Parathyroid adenoma (tissue), 2 donors: ENCODE results near the gene BCAS4.

Experiments used
- H2AFZ ChIP-seq: fragments of 300-600 bp; sonication (generic); one replicate; pipeline ENCODE4 v1.7.0; 2017; ENCODE audit warnings: antibody characterized with exemption, mild to moderate bottlenecking
- H3K27ac ChIP-seq: fragments of 300-600 bp; sonication (generic); one replicate; pipeline ENCODE4 v1.7.0; 2017
- H3K27me3 ChIP-seq: fragments of 300-600 bp; sonication (generic); one replicate; pipeline ENCODE4 v1.7.0; 2017; ENCODE audit warnings: low read length; ENCODE audit not compliant: control insufficient read depth, insufficient read depth
- H3K36me3 ChIP-seq: fragments of 300-600 bp; sonication (generic); one replicate; pipeline ENCODE4 v1.7.0; 2017; ENCODE audit warnings: low read length; ENCODE audit not compliant: control insufficient read depth, insufficient read depth
- H3K4me1 ChIP-seq: fragments of 300-600 bp; sonication (generic); one replicate; pipeline ENCODE4 v1.7.0; 2017; ENCODE audit warnings: control low read depth
- H3K4me2 ChIP-seq: fragments of 300-600 bp; sonication (generic); one replicate; pipeline ENCODE4 v1.7.0; 2017; ENCODE audit warnings: low read length
- H3K4me3 ChIP-seq: fragments of 300-600 bp; sonication (generic); one replicate; pipeline ENCODE4 v1.7.0; 2017; ENCODE audit warnings: low read depth, low read length
- H3K79me2 ChIP-seq: fragments of 300-600 bp; sonication (generic); one replicate; pipeline ENCODE4 v1.7.0; 2017; ENCODE audit warnings: control low read depth
- H3K9ac ChIP-seq: fragments of 300-600 bp; sonication (generic); one replicate; pipeline ENCODE4 v1.7.0; 2017; ENCODE audit warnings: mild to moderate bottlenecking
- H3K9me3 ChIP-seq: fragments of 300-600 bp; sonication (generic); one replicate; pipeline ENCODE4 v1.7.0; 2017; ENCODE audit warnings: low read length; ENCODE audit not compliant: control insufficient read depth
- CTCF ChIP-seq: fragments of 300-600 bp; sonication (generic); IDR thresholded peaks from one replicate; pipeline ENCODE4 v1.7.0; 2017; ENCODE audit warnings: antibody characterized with exemption, mild to moderate bottlenecking
- donor health status: primary hyperparathyroidism.

The BCAS4 gene

GRCh38 chr20:50867805-50868204 is 72.9 kb downstream of the BCAS4 start:
- Histone ChIP-seq H3K27ac (no peak overlapping the region), H3K9ac (no peak overlapping the region), H3K27me3 (no peaks in the 10 kb centered on the region), H3K36me3 (no peaks in the 10 kb centered on the region), H3K9me3 (no peaks in the 10 kb centered on the region), H3K4me3 (no peak overlapping the region), H3K4me2 (no peak overlapping the region), H3K4me1 (peaks cover 7% of the 10 kb centered on the region), H2AFZ (no peak overlapping the region), H3K79me2 (peaks cover 9% of the 10 kb centered on the region)
- no peak for TF ChIP-seq CTCF

GRCh38 chr20:50868509-50869495 is 73.9 kb downstream of the BCAS4 start:
- Histone ChIP-seq H2AFZ (no peak overlapping the region), H3K27ac (no peak overlapping the region), H3K4me2 (no peak overlapping the region), H3K79me2 (peaks cover 9% of the 10 kb centered on the region), H3K4me3 (no peak overlapping the region), H3K27me3 (no peaks in the 10 kb centered on the region), H3K9me3 (no peaks in the 10 kb centered on the region), H3K36me3 (no peaks in the 10 kb centered on the region), H3K4me1 (peaks cover 7% of the 10 kb centered on the region), H3K9ac (no peak overlapping the region)
- TF ChIP-seq CTCF: no peak

- Histone ChIP-seq H3K4me1 (peaks cover 7% of the 10 kb centered on the region), H3K27ac (no peak overlapping the region), H3K79me2 (peaks cover 7% of the 10 kb centered on the region), H3K9me3 (no peaks in the 10 kb centered on the region), H3K27me3 (no peaks in the 10 kb centered on the region), H2AFZ (no peak overlapping the region), H3K9ac (no peak overlapping the region), H3K36me3 (no peaks in the 10 kb centered on the region), H3K4me3 (no peak overlapping the region), H3K4me2 (no peak overlapping the region)
- TF ChIP-seq CTCF: no peak
These were observed 75.8 kb downstream of the BCAS4 start for GRCh38 chr20:50870561-50871161.

- Histone ChIP-seq H3K9ac (no peak overlapping the region), H3K27ac (no peak overlapping the region), H3K27me3 (no peaks in the 10 kb centered on the region), H3K79me2 (peaks cover 2% of the 10 kb centered on the region), H3K36me3 (no peaks in the 10 kb centered on the region), H3K4me1 (peaks cover 6% of the 10 kb centered on the region), H3K4me3 (no peak overlapping the region), H3K4me2 (no peak overlapping the region), H2AFZ (no peak overlapping the region), H3K9me3 (no peaks in the 10 kb centered on the region)
- no peak for TF ChIP-seq CTCF
These were observed 77.9 kb downstream of the BCAS4 start for GRCh38 chr20:50872560-50873425.
